ENCODE measurements around the gene CEP112. TPM values are rescaled to one million over a fixed set of nuclear protein-coding genes. Genes with fewer than 3 reads are reported as not detected.
"Not testable (repeated sequence)": the region's sequence is repeated elsewhere in the genome, so short reads cannot be mapped to it uniquely, and the experiment has no call there.

CEP112 gene
- total RNA-seq, 4 donors from 2014 or later: 1.1 to 12.9 (median 9.1) TPM

GRCh38 chr17:65685110-65685509 is 506.8 kb downstream of the CEP112 start:
- Histone ChIP-seq H3K4me3 (no peak overlapping the region), H3K27ac (no peak overlapping the region), H3K27me3 (no peaks in the 10 kb centered on the region), H3K4me1 (no peaks in the 10 kb centered on the region), H3K36me3 (no peaks in the 10 kb centered on the region), H3K9me3 (no peaks in the 10 kb centered on the region)
- DNase-seq: no peak
- TF ChIP-seq POLR2AphosphoS5 (IDR thresholded peaks at IDR 0.05): no peak
- TF ChIP-seq CTCF (IDR thresholded peaks at IDR 0.05): no peak
- TF ChIP-seq EP300 (IDR thresholded peaks at IDR 0.05; ENCODE audit: low read depth): no peak
- TF ChIP-seq POLR2A (IDR thresholded peaks at IDR 0.05): no peak
- WGBS, 2 donors (ENCODE audit: low coverage in 1 of 2): 88 to 90% methylated on average over 1 of the region's 1 CpG
- intact Hi-C loops (cut with DNase I; ENCODE audit: low total_unique reads) (no loop called here), in situ Hi-C loops (cut with MboI; ENCODE audit: low pct_ligation_motif_present in 1 of 4, low pct_unique_long_range_greater_than_20kb in 1 of 4, low sequenced_read_pairs in 3 of 4) (no loop called here)

- intact Hi-C loops (cut with DNase I; ENCODE audit: low total_unique reads) (no loop called here), in situ Hi-C loops (cut with MboI; ENCODE audit: low pct_ligation_motif_present in 1 of 4, low pct_unique_long_range_greater_than_20kb in 1 of 4, low sequenced_read_pairs in 3 of 4) (no loop called here)
- TF ChIP-seq CTCF (IDR thresholded peaks at IDR 0.05) (no peak), EP300 (IDR thresholded peaks at IDR 0.05; ENCODE audit: low read depth) (no peak), POLR2AphosphoS5 (IDR thresholded peaks at IDR 0.05) (no peak), POLR2A (IDR thresholded peaks at IDR 0.05) (no peak)
- Histone ChIP-seq H3K4me3 (no peak overlapping the region), H3K9me3 (no peaks in the 10 kb centered on the region), H3K27me3 (no peaks in the 10 kb centered on the region), H3K4me1 (no peaks in the 10 kb centered on the region), H3K27ac (no peak overlapping the region), H3K36me3 (no peaks in the 10 kb centered on the region)
- DNase-seq: no peak
- 81 to 84% methylated on average over 4 of the region's 4 CpGs for WGBS, 2 donors (ENCODE audit: low coverage in 1 of 2)
Measured at GRCh38 chr17:65684631-65685030, 507.3 kb downstream of the CEP112 start.

- H3K36me3 ChIP-seq: no peaks in the 10 kb centered on the region
- no peaks in the 10 kb centered on the region for H3K4me1 ChIP-seq
- H3K9me3 ChIP-seq: no peaks in the 10 kb centered on the region
- intact Hi-C loops (cut with DNase I; ENCODE audit: low total_unique reads): no loop called here
- no peak overlapping the region for H3K4me3 ChIP-seq
- DNase-seq: no peak
- H3K27me3 ChIP-seq: no peaks in the 10 kb centered on the region
- no peak for TF ChIP-seq POLR2A (IDR thresholded peaks at IDR 0.05)
- no peak for TF ChIP-seq POLR2AphosphoS5 (IDR thresholded peaks at IDR 0.05)
- TF ChIP-seq EP300 (IDR thresholded peaks at IDR 0.05; ENCODE audit: low read depth): no peak
- no peak for TF ChIP-seq CTCF (IDR thresholded peaks at IDR 0.05)
- 86% methylated on average over 7 of the region's 7 CpGs; no CpG with 5 or more reads in 1 of the 2 donors for WGBS, 2 donors (ENCODE audit: low coverage in 1 of 2)
- in situ Hi-C loops (cut with MboI; ENCODE audit: low pct_ligation_motif_present in 1 of 4, low pct_unique_long_range_greater_than_20kb in 1 of 4, low sequenced_read_pairs in 3 of 4): no loop called here
- H3K27ac ChIP-seq: no peak overlapping the region
Measured at GRCh38 chr17:65683428-65683827, 508.5 kb downstream of the CEP112 start.

- H3K27ac ChIP-seq; DNase-seq; in situ Hi-C loops (cut with MboI; ENCODE audit: low pct_ligation_motif_present in 1 of 4, low pct_unique_long_range_greater_than_20kb in 1 of 4, low sequenced_read_pairs in 3 of 4); intact Hi-C loops (cut with DNase I; ENCODE audit: low total_unique reads); H3K36me3 ChIP-seq; H3K4me1 ChIP-seq; H3K27me3 ChIP-seq; H3K4me3 ChIP-seq; H3K9me3 ChIP-seq: not testable (repeated sequence)
- WGBS, 2 donors (ENCODE audit: low coverage in 1 of 2): 75 to 77% methylated on average over 2 to 5 of the region's 5 CpGs
Measured at GRCh38 chr17:65681763-65682162, 510.2 kb downstream of the CEP112 start.

GRCh38 chr17:65679165-65679845 is 512.6 kb downstream of the CEP112 start:
- no peak overlapping the region for H3K27ac ChIP-seq
- 55 to 64% methylated on average over 2 to 3 of the region's 3 CpGs for WGBS, 2 donors (ENCODE audit: low coverage in 1 of 2)
- no peaks in the 10 kb centered on the region for H3K9me3 ChIP-seq
- intact Hi-C loops (cut with DNase I; ENCODE audit: low total_unique reads): no loop called here
- DNase-seq: no peak
- H3K36me3 ChIP-seq: no peaks in the 10 kb centered on the region
- in situ Hi-C loops (cut with MboI; ENCODE audit: low pct_ligation_motif_present in 1 of 4, low pct_unique_long_range_greater_than_20kb in 1 of 4, low sequenced_read_pairs in 3 of 4): no loop called here
- TF ChIP-seq POLR2A (IDR thresholded peaks at IDR 0.05) (no peak), CTCF (IDR thresholded peaks at IDR 0.05) (no peak), POLR2AphosphoS5 (IDR thresholded peaks at IDR 0.05) (no peak), EP300 (IDR thresholded peaks at IDR 0.05; ENCODE audit: low read depth) (no peak)
- H3K4me3 ChIP-seq: no peak overlapping the region
- H3K4me1 ChIP-seq: peaks cover 0 to 6% (median 0%) of the 10 kb centered on the region in 4 donors
- no peaks in the 10 kb centered on the region for H3K27me3 ChIP-seq
